Stimulated activated CD8-positive, alpha-beta memory T cell treated with anti-CD3 and anti-CD28 coated beads, Interleukin-12 subunit alpha, Interleukin-12 subunit beta, amount 100 ng/mL, for 4 hours (primary cell): Measurements from ENCODE around the gene NIM1K.
A peak's percentile ranks its signal among the peaks of the same experiment; 100 is the strongest.
"Not testable (repeated sequence)": the region's sequence is repeated elsewhere in the genome, so short reads cannot be mapped to it uniquely, and the experiment has no call there.

Experiments
- DNase-seq: peaks from one replicate; pipeline ENCODE4 v3.0.0-alpha.2; 2020; ENCODE audit warnings: low read depth

Gene NIM1K

DNA sequence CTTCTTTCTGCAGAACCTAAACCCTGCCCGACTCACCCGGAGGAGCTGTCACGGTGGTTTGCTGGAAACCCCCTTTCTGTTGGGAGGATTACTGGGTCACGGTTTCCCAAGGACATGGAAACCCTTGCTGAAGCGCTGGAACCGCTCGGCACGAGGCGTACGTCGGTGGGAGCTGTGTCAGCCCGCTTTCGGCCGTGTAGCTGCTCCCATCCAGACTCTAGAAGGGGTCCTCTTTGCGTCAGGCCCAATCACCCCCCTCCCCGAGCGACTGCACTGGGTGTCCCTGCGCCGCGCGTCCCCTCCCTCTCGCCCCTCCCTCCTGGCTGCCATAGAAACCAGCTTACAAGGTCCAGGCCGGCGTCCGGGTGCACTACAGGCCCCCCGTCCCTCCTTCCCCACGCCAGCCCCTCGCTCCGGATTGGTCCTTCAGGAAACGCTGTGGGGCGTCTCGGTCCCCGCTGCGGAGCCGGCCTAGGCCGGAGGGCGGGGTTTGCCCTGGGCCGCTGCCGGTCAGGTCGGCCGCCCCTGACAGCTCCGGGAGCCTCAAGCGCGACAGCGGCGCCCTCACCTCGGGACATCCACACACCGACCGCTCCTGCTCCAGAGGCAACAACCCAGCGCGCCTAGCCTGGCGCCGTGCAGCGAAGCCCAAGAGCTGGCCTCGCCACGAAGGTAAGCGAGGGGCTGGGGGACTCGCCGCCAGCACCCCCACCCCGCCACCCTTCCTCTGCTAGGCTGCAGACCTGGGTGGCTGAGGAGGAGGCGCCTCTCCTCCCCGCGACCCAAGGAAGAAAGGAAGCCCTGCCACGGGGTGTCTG, at the start of gene NIM1K:
TSS of gene NIM1K (plus strand) at position 486 of the 818 bp plus-strand sequence. CDS start 53,551 bp downstream, outside the sequence.
- DNase-seq: peak; percentile 6

DNA sequence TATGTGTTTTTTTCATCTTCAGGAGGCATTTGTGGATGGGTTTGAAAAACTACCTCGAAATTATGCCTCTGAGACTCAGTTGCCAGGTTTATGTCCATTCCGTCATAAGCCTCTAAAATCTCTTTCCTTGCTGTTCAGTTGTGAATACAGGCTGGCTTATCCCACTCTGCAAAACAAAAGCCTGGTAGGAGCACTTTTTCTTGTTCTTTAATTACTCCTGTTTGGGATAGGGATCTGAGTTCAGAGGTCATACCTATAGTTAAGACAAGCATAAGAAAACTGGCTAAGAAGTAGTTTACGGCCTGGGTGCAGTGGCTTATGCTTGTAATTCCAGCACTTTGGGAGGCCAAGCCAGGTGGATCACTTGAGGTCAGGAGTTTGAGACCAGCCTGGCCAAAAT, 47.0 kb upstream of the NIM1K start:
- DNase-seq: no peak

- no peak for DNase-seq
Measured at GRCh38 chr5:43146958-43147357, 45.1 kb upstream of the NIM1K start.

DNA sequence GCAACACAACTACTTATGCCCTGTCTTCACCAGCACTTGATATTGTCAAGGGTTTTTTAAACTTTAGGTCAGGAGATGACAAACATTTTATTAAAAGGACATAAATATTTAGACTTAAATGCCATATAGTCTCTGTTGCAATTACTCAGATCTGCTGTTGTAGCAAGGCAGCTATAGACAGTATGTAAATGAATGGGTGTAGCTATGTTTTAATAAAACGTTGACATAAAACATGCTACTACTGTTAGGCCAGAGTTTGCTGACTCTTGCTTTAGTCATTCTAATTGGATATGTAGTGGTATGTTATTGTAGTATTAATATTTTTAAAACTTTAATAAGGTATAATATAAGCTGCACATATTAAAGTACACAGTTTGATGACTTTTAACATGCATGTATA, 43.6 kb upstream of the NIM1K start:
- no peak for DNase-seq

GRCh38 chr5:43149231-43149630, 42.8 kb upstream of the NIM1K start:
- DNase-seq: no peak

DNA sequence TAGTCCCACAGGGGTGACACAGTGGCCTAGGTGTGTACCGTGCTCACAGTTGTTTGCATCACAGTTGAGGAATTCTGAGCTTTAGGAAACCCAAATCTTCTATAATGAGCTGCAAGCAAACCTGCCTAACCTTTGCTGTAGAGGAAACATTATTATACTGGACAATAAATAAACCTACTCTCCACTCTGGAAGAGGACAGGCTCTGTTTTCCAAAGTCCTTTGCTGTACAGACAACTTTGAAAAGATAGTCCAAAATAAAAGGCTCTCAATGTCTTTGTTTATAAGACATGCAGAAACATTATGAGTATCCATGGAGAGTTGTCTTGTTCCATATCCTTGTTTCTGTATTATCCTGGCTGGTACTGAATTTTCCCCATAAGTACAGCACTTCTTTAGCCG, 42.0 kb upstream of the NIM1K start:
- DNase-seq: no peak

GRCh38 chr5:43150748-43151147, 41.3 kb upstream of the NIM1K start:
- DNase-seq: no peak

- DNase-seq: no peak
Measured at GRCh38 chr5:43152946-43153345, 39.1 kb upstream of the NIM1K start.

DNA sequence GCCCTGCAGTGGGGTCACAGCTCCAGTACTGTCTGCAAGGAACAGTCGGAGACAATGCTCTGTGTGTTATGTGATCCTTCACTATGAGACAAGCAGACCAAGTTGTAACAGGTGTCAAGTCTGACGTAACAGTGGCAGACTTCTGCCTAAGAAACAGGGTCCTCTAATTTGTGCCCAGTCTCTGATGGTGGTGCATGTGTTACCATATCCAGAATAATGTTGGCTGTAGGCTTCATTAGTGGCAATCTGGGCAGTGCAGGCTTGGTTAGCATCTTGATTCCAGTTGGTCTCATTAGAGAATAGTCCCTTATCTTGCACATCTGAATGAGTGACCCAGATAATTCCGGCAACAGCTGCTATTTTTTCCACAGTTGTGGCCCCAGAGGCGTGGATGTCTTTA, 37.6 kb upstream of the NIM1K start:
- no peak for DNase-seq

DNA sequence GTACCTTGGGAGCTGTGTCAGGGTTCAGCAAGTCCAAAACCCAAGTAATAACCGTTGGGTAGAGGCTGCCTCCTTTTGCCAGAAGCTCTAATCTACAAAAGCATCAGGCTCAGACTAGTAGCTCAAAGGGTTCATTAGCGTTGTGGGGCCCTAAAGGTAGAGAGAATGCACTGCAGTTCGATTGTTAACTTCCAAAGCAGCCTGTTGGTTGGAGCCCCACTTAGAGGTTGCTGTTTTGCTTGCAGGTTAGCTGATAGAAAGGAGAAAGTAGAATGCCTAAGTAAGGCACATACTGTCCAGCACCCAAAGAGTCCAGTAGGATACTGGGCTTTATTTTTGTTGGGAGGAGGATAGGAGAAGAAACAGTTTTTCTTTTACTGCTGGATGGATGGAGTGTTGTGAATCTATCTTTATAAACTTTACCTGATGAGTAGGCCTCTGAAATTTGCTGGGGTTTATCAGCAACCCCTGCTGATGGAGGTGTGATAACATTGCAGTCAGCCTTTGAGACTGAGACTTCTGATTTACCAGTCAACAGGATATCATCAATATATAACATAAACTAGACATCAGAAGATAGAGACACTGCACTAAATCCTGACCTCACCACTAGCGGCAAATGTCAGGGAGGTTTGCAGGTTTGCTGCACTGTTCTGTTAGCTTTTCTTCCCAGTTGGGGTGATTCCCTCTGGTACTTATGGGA, 36.5 kb upstream of the NIM1K start:
- no peak for DNase-seq

DNA sequence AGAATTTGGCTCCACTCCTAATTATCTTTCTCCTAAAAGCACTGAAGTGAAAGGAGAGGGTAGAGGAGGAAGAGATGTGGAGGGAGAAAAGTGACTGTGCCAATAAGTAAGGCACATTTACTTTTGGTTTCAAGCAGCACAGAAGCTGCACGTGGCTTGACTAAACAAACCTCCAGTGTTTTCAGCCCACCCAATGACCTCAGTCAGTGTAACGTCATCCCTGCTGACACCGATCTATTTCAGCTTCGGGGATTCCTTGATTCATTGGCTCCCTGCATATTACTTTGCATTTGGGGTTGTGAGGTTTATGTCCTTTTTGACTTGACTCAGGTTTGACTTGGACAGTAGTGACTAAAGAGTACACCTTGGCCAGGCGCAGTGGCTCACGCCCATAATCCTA, 35.6 kb upstream of the NIM1K start:
- no peak for DNase-seq

- no peak for DNase-seq
Measured at GRCh38 chr5:43157068-43157467, 35.0 kb upstream of the NIM1K start.

DNA sequence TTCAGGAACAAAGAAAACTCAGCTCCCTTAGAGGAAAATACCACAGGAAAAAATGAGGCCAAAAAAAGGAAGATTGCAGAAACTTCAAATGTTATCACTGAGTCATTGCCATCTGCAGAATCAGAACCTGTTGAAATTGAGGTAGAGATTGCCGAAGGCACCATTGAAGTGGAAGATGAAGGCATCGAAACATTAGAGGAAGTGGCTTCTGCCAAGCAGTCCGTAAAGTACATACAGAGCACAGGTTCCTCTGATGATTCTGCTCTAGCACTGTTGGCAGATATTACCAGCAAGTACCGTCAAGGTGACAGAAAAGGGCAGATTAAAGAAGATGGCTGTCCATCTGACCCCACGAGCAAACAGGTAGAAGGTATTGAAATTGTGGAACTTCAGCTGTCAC, 30.8 kb upstream of the NIM1K start:
- DNase-seq: no peak

GRCh38 chr5:43164801-43165200, 27.2 kb upstream of the NIM1K start:
- DNase-seq: not testable (repeated sequence)

DNA sequence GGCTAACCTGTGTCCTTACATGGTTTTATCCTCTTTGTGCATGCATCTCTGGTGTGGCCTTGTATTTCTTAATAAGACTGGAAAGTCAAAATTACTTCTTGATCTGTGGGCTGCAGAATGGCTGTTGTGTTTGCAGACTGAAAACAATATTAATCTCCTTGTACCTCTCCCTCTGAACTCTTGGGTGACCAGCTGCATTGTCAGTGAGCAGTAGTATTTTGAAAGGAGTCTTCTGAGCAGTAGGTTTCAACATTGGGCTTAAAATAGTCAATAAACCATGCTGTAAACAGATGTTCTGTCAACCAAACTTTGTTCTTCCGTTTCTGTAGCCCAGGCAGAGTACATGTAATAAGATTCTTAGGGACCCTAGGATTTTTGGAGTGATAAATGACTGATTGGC, 26.7 kb upstream of the NIM1K start:
- no peak for DNase-seq

DNA sequence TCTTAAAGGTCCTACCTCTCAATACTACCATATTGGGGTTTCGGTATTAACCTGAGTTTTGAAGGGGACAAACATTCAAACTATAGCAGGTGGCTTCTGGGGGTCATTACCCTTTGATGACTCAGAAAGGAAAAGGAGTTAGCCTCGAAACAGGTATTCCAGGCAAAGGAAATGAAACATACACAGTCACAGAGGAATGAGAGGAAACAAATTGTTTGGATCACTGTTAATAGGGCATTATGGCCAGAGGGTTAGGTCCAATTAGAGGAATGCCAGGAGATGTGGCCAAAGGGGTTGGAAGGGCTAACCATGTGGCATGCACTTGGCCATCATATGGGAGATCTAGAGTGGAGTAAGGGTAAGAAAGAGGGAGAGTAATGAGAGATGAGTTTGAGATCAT, 23.9 kb upstream of the NIM1K start:
- no peak for DNase-seq

DNA sequence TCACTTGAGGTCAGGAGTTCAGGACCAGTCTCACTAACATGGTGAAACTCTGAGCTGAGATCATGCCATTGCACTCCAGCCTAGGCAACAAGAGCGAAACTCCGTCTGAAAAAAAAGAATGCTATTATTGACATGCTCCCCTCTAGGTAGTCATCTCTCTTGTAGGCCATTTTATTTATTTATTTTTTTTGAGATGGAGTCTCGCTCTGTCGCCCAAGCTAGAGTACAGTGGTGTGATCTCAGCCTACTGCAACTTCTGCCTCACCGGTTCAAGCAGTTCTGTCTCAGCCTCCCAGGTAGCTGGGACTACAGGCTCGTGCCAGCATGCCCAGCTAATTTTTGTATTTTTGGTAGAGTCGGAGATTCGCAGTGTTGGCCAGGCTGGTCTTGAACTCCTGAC, 20.6 kb upstream of the NIM1K start:
- no peak for DNase-seq

- no peak for DNase-seq
Measured at GRCh38 chr5:43171926-43172325, 20.1 kb upstream of the NIM1K start.

GRCh38 chr5:43172779-43173178, 19.2 kb upstream of the NIM1K start:
- DNase-seq: no peak

GRCh38 chr5:43174586-43174985, 17.4 kb upstream of the NIM1K start:
- DNase-seq: no peak

DNA sequence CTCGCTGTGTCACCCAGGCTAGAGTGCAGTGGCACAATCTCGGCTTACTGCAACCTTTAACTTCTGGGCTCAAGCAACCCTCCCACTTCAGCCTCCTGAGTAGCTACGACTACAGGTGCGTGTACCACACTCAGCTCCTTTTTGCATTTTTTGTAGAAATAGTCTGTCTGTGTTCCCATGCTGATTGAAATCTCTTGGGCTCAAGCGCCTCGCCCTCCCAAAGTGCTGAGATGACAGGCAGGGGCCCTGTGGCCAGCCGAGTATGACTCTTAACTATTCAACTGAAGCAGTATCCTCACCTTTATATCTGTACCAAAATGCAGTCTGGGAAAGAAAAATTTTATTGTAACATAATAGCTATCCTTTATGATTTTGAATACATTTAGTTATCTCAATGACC, 12.2 kb upstream of the NIM1K start:
- DNase-seq: no peak

- DNase-seq: no peak
Measured at GRCh38 chr5:43182421-43182820, 9.6 kb upstream of the NIM1K start.

DNA sequence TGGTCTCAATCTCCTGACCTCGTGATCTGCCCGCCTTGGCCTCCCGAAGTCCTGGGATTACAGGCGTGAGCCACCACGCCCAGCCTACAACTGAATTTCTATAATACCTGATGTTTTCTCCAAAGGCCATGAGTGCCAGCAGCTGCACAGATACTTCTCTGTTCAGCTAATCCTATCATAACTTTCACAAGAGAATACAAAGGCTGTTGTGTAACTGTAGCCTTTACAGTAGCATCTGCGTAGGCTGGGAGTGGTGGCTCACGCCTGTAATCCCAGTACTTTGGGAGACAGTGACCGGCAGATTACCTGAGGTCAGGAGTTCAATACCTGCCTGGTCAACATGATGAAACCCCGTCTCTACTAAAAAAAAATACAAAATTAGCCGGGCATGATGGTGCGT, 8.9 kb upstream of the NIM1K start:
- DNase-seq: not testable (repeated sequence)
